ENCODE results near the gene KCND2. TPM values are rescaled to one million over a fixed set of nuclear protein-coding genes. Genes with fewer than 3 reads are reported as not detected.

The KCND2 gene
- total RNA-seq, 1 donor: 17.3 TPM

- no peak for DNase-seq (ENCODE audit: low read depth)
- no peak overlapping the region for H3K4me3 ChIP-seq (ENCODE audit: low read depth, low read length)
- TF ChIP-seq, protein P1, sequence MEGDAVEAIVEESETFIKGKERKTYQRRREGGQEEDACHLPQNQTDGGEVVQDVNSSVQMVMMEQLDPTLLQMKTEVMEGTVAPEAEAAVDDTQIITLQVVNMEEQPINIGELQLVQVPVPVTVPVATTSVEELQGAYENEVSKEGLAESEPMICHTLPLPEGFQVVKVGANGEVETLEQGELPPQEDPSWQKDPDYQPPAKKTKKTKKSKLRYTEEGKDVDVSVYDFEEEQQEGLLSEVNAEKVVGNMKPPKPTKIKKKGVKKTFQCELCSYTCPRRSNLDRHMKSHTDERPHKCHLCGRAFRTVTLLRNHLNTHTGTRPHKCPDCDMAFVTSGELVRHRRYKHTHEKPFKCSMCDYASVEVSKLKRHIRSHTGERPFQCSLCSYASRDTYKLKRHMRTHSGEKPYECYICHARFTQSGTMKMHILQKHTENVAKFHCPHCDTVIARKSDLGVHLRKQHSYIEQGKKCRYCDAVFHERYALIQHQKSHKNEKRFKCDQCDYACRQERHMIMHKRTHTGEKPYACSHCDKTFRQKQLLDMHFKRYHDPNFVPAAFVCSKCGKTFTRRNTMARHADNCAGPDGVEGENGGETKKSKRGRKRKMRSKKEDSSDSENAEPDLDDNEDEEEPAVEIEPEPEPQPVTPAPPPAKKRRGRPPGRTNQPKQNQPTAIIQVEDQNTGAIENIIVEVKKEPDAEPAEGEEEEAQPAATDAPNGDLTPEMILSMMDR (IDR thresholded peaks at IDR 0.05; ENCODE audit: insufficient read depth, low read depth, low read length): no peak
Observed at GRCh38 chr7:120709252-120709971, 436.4 kb downstream of the KCND2 start.

GRCh38 chr7:120709972-120710320 lies 437.0 kb downstream of the KCND2 start:
- no peak overlapping the region for H3K4me3 ChIP-seq (ENCODE audit: low read depth, low read length)
- no peak for DNase-seq (ENCODE audit: low read depth)
- TF ChIP-seq, protein P1 (IDR thresholded peaks at IDR 0.05; ENCODE audit: insufficient read depth, low read depth, low read length): no peak

DNA sequence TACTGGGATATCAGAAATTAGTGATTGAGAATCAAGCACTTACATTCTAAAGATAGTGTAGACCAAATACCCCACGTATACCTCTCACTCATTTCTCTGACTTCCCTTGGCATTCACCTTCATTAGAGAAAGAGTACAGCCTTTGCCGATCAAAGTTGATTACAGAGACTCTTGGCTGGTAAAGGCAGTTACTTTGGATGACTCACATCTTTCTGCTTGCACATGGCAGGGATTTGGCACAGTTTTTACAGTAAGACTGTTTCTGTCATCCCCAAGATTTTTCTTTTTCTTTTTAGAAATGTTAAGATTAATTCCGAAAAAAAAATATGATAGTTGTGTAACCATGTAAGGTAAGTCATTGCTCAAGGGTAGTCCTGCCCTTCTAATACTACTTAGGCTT lies 442.0 kb downstream of the KCND2 start:
- H3K4me3 ChIP-seq (ENCODE audit: low read depth, low read length): no peak overlapping the region
- DNase-seq (ENCODE audit: low read depth): no peak
- TF ChIP-seq, protein P1 (IDR thresholded peaks at IDR 0.05; ENCODE audit: insufficient read depth, low read depth, low read length): no peak

DNA sequence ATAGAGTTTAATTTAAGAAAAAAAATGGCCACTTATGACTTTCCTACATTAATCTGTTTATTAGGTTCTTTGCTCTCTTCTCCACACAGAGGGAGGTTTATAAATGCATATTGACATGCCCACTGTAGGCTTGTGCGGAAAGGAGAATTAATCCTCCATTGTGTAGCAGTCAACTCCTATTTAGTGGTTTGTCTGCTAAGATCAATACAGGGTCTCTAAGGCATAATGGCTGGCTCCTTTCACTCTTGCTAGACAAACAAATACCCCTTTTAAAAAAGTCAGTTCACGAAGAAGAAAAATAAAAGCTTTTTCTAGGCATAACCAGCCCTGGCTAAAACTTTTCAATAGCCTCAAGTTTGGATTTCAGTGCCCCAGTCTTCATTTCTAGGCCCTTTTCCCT lies 443.3 kb downstream of the KCND2 start:
- TF ChIP-seq, protein P1 (IDR thresholded peaks at IDR 0.05; ENCODE audit: insufficient read depth, low read depth, low read length): no peak
- no peak overlapping the region for H3K4me3 ChIP-seq (ENCODE audit: low read depth, low read length)
- DNase-seq (ENCODE audit: low read depth): no peak

- DNase-seq (ENCODE audit: low read depth): no peak
- no peak overlapping the region for H3K4me3 ChIP-seq (ENCODE audit: low read depth, low read length)
- TF ChIP-seq, protein P1 (IDR thresholded peaks at IDR 0.05; ENCODE audit: insufficient read depth, low read depth, low read length): no peak
Observed at GRCh38 chr7:120717166-120717565, 444.2 kb downstream of the KCND2 start.

GRCh38 chr7:120718361-120718760 lies 445.4 kb downstream of the KCND2 start:
- H3K4me3 ChIP-seq (ENCODE audit: low read depth, low read length): no peak overlapping the region
- TF ChIP-seq, protein P1 (IDR thresholded peaks at IDR 0.05; ENCODE audit: insufficient read depth, low read depth, low read length): no peak
- DNase-seq (ENCODE audit: low read depth): no peak

GRCh38 chr7:120720317-120720716 lies 447.3 kb downstream of the KCND2 start:
- DNase-seq (ENCODE audit: low read depth): no peak
- TF ChIP-seq, protein P1 (IDR thresholded peaks at IDR 0.05; ENCODE audit: insufficient read depth, low read depth, low read length): no peak
- no peak overlapping the region for H3K4me3 ChIP-seq (ENCODE audit: low read depth, low read length)

Measured in fibroblast of villous mesenchyme (primary cell).